ENCODE data around the gene RAPGEF5.

Gene RAPGEF5

GRCh38 chr7:22216309-22216708, 140.6 kb downstream of the RAPGEF5 start:
- FAIRE-seq: no peak

- FAIRE-seq: no peak
These were observed 143.0 kb downstream of the RAPGEF5 start for GRCh38 chr7:22214000-22214399.

- no peak for FAIRE-seq
These were observed 143.9 kb downstream of the RAPGEF5 start for GRCh38 chr7:22213081-22213480.

GRCh38 chr7:22210967-22211366, 146.0 kb downstream of the RAPGEF5 start:
- no peak for FAIRE-seq

- no peak for FAIRE-seq
These were observed 146.6 kb downstream of the RAPGEF5 start for GRCh38 chr7:22210355-22210754.

- no peak for FAIRE-seq
These were observed 148.2 kb downstream of the RAPGEF5 start for GRCh38 chr7:22208799-22209198.

- FAIRE-seq: no peak
These were observed 149.2 kb downstream of the RAPGEF5 start for GRCh38 chr7:22207724-22208225.

- no peak for FAIRE-seq
These were observed 151.3 kb downstream of the RAPGEF5 start for GRCh38 chr7:22205631-22206030.

- FAIRE-seq: no peak
These were observed 152.6 kb downstream of the RAPGEF5 start for GRCh38 chr7:22204312-22204711.

GRCh38 chr7:22202141-22202540, 154.8 kb downstream of the RAPGEF5 start:
- FAIRE-seq: no peak

- FAIRE-seq: no peak
These were observed 155.6 kb downstream of the RAPGEF5 start for GRCh38 chr7:22201186-22201880.

- FAIRE-seq: no peak
These were observed 156.2 kb downstream of the RAPGEF5 start for GRCh38 chr7:22200777-22201176.

- no peak for FAIRE-seq
These were observed 156.7 kb downstream of the RAPGEF5 start for GRCh38 chr7:22200238-22200637.

- no peak for FAIRE-seq
These were observed 159.6 kb downstream of the RAPGEF5 start for GRCh38 chr7:22197376-22197775.

GRCh38 chr7:22196429-22196828, 160.5 kb downstream of the RAPGEF5 start:
- FAIRE-seq: no peak

- FAIRE-seq: no peak
These were observed 161.4 kb downstream of the RAPGEF5 start for GRCh38 chr7:22195397-22196172.

- no peak for FAIRE-seq
These were observed 162.2 kb downstream of the RAPGEF5 start for GRCh38 chr7:22194658-22195273.

- FAIRE-seq: no peak
These were observed 163.4 kb downstream of the RAPGEF5 start for GRCh38 chr7:22193450-22193983.

GRCh38 chr7:22192801-22193200, 164.2 kb downstream of the RAPGEF5 start:
- no peak for FAIRE-seq

- FAIRE-seq: no peak
These were observed 166.2 kb downstream of the RAPGEF5 start for GRCh38 chr7:22190736-22191135.

- FAIRE-seq: no peak
These were observed 167.2 kb downstream of the RAPGEF5 start for GRCh38 chr7:22189741-22190140.

GRCh38 chr7:22189230-22189629, 167.7 kb downstream of the RAPGEF5 start:
- FAIRE-seq: no peak

GRCh38 chr7:22187691-22188348, 169.1 kb downstream of the RAPGEF5 start:
- FAIRE-seq: no peak
